GM18870 (cell line): ENCODE data around the gene MYO16.
"Not testable (repeated sequence)": the region's sequence is repeated elsewhere in the genome, so short reads cannot be mapped to it uniquely, and the experiment has no call there.

Experiments used
- ATAC-seq: cut with Tn5 transposase; IDR thresholded peaks from one replicate; pipeline ENCODE4 v1.9.1; 2021; ENCODE audit warnings: moderate library complexity; ENCODE audit not compliant: unreplicated experiment

Gene MYO16

GRCh38 chr13:108964606-108965005, 335.2 kb downstream of the MYO16 start:
- no peak for ATAC-seq

GRCh38 chr13:108967371-108967770, 338.0 kb downstream of the MYO16 start:
- ATAC-seq, result no peak

GRCh38 chr13:108968566-108968965, 339.2 kb downstream of the MYO16 start:
- no peak for ATAC-seq

- ATAC-seq, result no peak
Measured at GRCh38 chr13:108974686-108975085, 345.3 kb downstream of the MYO16 start.

GRCh38 chr13:108980237-108980636, 350.8 kb downstream of the MYO16 start:
- no peak for ATAC-seq

GRCh38 chr13:108981407-108981806, 352.0 kb downstream of the MYO16 start:
- ATAC-seq, result no peak

GRCh38 chr13:108983273-108983672, 353.9 kb downstream of the MYO16 start:
- ATAC-seq, result no peak

GRCh38 chr13:108984251-108984920, 355.0 kb downstream of the MYO16 start:
- no peak for ATAC-seq

- no peak for ATAC-seq
Measured at GRCh38 chr13:108985166-108985565, 355.8 kb downstream of the MYO16 start.

GRCh38 chr13:108987517-108987916, 358.1 kb downstream of the MYO16 start:
- ATAC-seq, result no peak

- no peak for ATAC-seq
Measured at GRCh38 chr13:108987944-108988343, 358.5 kb downstream of the MYO16 start.

GRCh38 chr13:108991416-108991815, 362.0 kb downstream of the MYO16 start:
- ATAC-seq, result not testable (repeated sequence)

- ATAC-seq, result no peak
Measured at GRCh38 chr13:108993346-108993745, 363.9 kb downstream of the MYO16 start.

GRCh38 chr13:108996430-108996829, 367.0 kb downstream of the MYO16 start:
- ATAC-seq, result no peak

- ATAC-seq, result no peak
Measured at GRCh38 chr13:109000207-109000606, 370.8 kb downstream of the MYO16 start.

- no peak for ATAC-seq
Measured at GRCh38 chr13:109002934-109003333, 373.5 kb downstream of the MYO16 start.

GRCh38 chr13:109007946-109008345, 378.5 kb downstream of the MYO16 start:
- ATAC-seq, result no peak

- ATAC-seq, result no peak
Measured at GRCh38 chr13:109009756-109010155, 380.3 kb downstream of the MYO16 start.

- ATAC-seq, result no peak
Measured at GRCh38 chr13:109010912-109011311, 381.5 kb downstream of the MYO16 start.

GRCh38 chr13:109012115-109012514, 382.7 kb downstream of the MYO16 start:
- no peak for ATAC-seq

- no peak for ATAC-seq
Measured at GRCh38 chr13:109021558-109021957, 392.1 kb downstream of the MYO16 start.

- ATAC-seq, result no peak
Measured at GRCh38 chr13:109024611-109025010, 395.2 kb downstream of the MYO16 start.

GRCh38 chr13:109026266-109026665, 396.9 kb downstream of the MYO16 start:
- no peak for ATAC-seq
